ENCODE results near the gene PLEKHG4.

DNA sequence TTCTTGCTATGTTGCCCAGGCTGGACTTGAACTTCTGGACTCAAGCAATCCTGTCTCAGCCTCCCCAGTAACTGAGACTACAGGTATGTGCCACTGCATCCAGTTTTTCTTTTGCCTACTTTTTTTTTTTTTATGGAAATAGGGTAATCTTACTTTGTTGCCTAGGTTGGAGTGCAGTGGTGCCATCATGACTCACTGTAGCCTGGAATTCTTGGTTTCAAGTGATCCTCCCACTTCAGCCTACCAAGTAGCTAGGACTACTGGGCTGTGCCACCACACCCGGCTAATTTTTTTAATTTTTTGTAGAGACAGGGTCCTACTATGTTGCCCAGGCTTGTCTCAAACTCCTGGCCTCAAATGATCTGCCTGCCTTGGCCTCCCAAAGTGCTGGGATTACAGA lies 57.3 kb downstream of the PLEKHG4 start:
- TF ChIP-seq CTCF (conservative IDR thresholded peaks at IDR 0.05) (no peak), EZH2 (IDR thresholded peaks at IDR 0.05; ENCODE audit: low read depth) (no peak)

Data from PC-9 (cell line).